Jurkat, Clone E6-1 (cell line): ENCODE data around the gene SDHAF1. TPM values are rescaled to one million over a fixed set of nuclear protein-coding genes. Genes with fewer than 3 reads are reported as not detected.
"Not testable (repeated sequence)": the region's sequence is repeated elsewhere in the genome, so short reads cannot be mapped to it uniquely, and the experiment has no call there.

ENCODE experiments used
- DNase-seq: peaks from one replicate; pipeline ENCODE4 v3.0.0-alpha.2; 2011; ENCODE audit warnings: low read depth, low spot score
- H3K4me3 ChIP-seq: 2 replicates; pipeline ENCODE4 v1.5.1; 2011; ENCODE audit warnings: mild to moderate bottlenecking, low read length, control low read depth, moderate library complexity
- polyA plus RNA-seq: library from polyadenylated mRNA; unstranded; fragments of >200 nt; gene quantifications from one replicate; pipeline ENCODE4 v1.2.1, GENCODE V29; 2012; ENCODE audit warnings: missing spikeins; ENCODE audit not compliant: insufficient read length, insufficient read depth

The SDHAF1 gene
- polyA plus RNA-seq: 17.9 TPM

DNA sequence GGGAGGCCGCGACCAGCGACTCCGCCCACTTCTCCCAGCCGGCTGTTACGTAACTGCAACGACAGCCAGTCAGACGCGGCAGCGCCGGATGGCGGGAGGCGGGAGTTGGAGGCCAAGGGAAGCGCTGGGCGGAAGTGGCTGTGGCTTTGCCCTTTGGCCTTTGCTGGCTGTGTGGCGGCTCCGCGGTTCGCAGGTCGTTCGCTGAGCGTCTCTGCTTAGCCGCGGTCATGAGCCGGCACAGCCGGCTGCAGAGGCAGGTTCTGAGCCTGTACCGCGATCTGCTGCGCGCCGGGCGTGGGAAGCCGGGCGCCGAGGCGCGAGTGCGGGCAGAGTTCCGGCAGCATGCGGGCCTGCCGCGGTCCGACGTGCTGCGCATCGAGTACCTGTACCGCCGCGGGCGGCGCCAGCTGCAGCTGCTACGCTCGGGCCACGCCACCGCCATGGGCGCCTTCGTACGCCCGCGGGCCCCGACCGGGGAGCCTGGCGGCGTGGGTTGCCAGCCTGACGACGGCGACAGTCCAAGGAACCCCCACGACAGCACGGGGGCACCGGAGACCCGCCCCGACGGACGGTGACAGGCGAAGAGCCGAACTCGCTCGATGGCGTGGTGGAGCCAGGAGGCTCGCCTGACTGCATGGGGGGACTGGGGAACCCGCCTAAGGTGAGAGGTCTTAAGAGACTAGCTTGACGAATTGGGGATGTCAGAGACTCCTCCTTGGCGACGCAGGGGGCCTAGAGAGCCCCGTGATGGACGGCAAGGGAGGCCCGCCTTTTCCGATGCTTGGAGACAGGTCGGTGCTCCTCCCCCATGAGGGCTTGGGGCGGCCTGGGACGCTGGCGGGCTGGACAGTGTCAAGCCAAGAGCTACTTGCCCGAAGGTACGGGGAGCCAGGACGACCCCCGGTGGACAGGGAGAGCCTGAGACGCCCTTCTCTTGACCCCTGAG lies at the start of gene SDHAF1:
SDHAF1 (plus strand) TSS at position 141 of the 946 bp plus-strand sequence; CDS start at position 228, 87 bp downstream.
- H3K4me3 ChIP-seq: peak within 1 kb of the TSS; percentile 81
- peak; percentile 84 for DNase-seq

GRCh38 chr19:35946203-35946602 lies 48.8 kb upstream of the SDHAF1 start:
- no peak for DNase-seq
- H3K4me3 ChIP-seq: no peak overlapping the region

- no peak for DNase-seq
- H3K4me3 ChIP-seq: no peak overlapping the region
Measured at GRCh38 chr19:35949131-35949530, 45.9 kb upstream of the SDHAF1 start.

DNA sequence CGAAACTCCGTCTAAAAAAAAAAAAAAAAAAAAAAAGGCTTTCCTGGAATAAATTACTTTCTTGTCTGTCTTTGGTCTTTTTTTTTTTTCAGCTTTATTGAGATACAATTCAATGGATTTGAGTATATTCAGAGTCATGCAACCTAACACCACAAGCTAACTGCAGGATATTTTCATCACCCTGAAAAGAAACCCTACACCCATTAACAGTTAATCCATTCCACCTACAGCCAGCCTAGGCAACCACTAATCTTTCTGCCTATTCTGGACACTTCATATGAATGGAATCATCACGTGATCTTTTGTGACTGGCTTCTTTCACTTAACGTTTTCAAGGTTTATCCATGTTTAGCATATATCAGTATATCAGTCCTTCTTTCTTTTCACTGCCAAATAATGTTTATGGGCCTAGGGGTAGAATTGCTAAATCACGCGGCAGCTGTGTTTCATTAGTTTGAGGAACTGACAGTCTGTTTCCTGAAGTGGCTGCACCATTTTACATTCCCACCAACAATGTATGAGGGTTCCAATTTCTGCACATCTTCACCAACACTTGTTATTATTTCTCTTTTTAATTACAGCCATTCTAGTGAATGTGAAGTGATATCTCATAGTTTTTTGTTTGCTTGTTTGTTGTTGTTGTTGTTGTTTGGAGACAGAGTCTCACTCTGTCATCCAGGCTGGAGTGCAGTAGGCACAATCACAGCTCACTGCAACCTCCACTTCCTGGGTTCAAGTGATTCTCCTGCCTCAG lies 38.9 kb upstream of the SDHAF1 start:
- H3K4me3 ChIP-seq: no peak overlapping the region
- no peak for DNase-seq

GRCh38 chr19:35957411-35957810 lies 37.6 kb upstream of the SDHAF1 start:
- DNase-seq, H3K4me3 ChIP-seq: not testable (repeated sequence)

DNA sequence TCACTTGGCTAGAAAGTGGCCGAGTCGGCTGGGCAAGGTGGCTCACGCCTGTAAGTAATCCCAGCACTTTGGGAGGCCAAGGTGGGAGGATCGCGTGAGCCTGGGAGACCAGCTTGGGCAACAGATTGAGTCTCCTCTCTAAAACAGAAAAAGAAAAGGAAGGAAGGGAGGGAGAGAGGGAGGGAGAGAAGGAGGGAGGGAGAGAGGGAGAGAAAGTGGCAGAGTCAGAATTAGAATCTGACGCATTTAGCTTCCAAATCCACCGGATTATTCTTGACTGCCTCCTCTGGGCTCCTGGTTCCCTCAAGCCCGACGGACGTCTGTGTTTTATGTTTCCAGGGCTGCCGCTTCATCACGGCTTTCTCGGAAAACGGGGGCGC lies 36.3 kb upstream of the SDHAF1 start:
- H3K4me3 ChIP-seq: no peak overlapping the region

GRCh38 chr19:35959040-35959967 lies 35.7 kb upstream of the SDHAF1 start:
- no peak for DNase-seq
- H3K4me3 ChIP-seq: no peak overlapping the region

More for the DNA sequence above, 36.3 kb upstream of the SDHAF1 start:
- no peak for DNase-seq

- no peak overlapping the region for H3K4me3 ChIP-seq
- no peak for DNase-seq
Measured at GRCh38 chr19:35959968-35960320, 35.0 kb upstream of the SDHAF1 start.

DNA sequence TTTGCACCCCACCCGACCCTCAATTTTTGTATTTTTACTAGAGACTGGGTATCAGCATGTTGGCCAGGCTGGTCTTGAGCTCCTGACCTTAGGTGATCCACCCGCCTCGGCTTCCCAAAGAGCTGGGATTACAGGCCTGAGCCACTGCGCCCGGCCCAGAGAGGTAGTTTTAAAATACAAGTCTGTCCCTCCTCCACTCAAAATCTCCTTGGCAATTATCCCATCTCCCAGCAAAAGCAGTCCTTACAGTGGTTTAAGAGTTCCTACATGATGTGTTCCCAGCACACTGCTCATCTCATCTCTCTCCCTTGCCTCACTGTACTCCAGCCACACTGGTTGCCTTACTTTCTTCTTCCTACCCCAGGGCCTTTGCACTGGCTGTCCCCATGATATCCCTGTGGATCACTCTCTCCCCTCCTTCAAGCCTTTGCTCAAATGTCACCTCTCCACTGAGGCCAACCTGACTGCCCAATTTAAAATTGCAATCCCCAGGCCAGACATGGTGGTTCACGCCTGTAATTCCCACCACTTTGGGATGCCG lies 34.5 kb upstream of the SDHAF1 start:
- H3K4me3 ChIP-seq: no peak overlapping the region

DNA sequence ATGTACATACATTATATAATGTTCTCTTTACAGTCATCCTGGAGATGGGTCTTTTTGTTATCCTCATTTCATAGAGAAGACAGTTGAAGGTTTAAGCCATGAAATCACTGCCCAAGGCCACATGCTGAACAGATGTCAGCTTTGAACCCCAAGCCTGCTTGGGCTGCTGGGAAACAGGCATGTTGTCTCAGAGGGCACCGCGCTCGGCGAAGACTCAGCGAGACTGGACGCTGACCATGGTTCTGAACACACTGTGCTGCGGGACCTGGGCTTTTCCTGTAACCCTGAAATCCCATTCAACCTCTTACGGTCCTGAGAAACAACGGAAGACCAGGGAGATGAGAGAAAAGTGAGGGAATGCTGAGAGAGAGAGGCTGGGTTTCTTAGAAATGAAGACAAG lies 31.5 kb upstream of the SDHAF1 start:
- no peak overlapping the region for H3K4me3 ChIP-seq
- no peak for DNase-seq

More for the DNA sequence above, 34.5 kb upstream of the SDHAF1 start:
- no peak for DNase-seq

GRCh38 chr19:35966771-35967170 lies 28.2 kb upstream of the SDHAF1 start:
- DNase-seq: no peak
- no peak overlapping the region for H3K4me3 ChIP-seq

DNA sequence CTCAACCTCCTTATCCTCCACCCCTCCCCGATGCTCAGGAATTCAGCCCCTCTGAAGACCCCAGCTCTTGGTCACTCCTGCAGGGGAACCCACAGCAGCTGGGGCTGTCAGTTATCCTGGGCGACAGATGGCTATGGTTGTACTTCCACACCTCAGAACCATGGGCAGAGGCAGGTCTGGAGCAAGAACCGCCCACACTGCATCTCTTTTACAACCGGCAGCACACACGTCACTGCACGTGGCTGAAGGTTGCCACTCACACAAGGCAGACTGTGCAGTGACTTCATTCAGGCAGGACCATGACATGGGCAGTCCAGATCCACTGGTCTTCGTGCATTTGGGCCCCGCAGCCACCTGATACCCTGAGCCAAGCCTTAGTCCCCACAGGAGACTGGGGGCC lies 21.5 kb upstream of the SDHAF1 start:
- no peak for DNase-seq
- H3K4me3 ChIP-seq: no peak overlapping the region

DNA sequence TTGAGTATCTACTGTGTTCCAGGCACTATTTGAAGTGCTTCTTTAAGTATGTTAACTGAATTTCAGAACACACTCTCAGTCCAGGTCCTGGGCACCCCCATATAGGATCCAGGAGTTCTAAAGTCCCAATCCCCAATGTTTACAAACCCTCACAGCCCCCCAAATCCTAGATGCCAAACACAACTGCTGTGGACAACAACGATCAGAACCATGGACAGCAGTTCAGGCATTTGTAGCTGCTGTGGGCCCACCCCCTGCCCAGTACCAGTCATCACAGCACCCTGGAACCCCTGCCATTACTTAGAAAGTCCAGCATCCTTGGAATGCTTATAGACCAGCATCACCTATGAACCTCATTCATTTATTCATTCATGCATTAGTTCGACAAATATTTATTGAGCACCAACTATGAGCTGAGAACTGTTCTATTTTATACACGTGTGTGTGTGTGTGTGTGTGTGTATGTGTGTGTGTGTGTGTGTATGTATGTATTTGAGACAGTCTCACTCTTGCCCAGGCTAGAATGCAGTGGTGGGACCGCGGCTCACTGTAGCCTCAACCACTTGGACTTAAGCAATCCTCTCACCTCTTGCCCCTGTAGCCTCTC lies 19.3 kb upstream of the SDHAF1 start:
- H3K4me3 ChIP-seq: no peak overlapping the region
- DNase-seq: no peak

GRCh38 chr19:35977446-35978222 lies 17.4 kb upstream of the SDHAF1 start:
- no peak overlapping the region for H3K4me3 ChIP-seq
- DNase-seq: peak; percentile 80

GRCh38 chr19:35978271-35978670 lies 16.7 kb upstream of the SDHAF1 start:
- H3K4me3 ChIP-seq: no peak overlapping the region
- no peak for DNase-seq

- DNase-seq: no peak
- H3K4me3 ChIP-seq: no peak overlapping the region
Measured at GRCh38 chr19:35978832-35979365, 16.1 kb upstream of the SDHAF1 start.

GRCh38 chr19:35980997-35981396 lies 14.0 kb upstream of the SDHAF1 start:
- DNase-seq, H3K4me3 ChIP-seq: not testable (repeated sequence)
